CD14-positive monocyte (primary cell): ENCODE measurements around the gene ACBD5. TPM values are rescaled to one million over a fixed set of nuclear protein-coding genes. Genes with fewer than 3 reads are reported as not detected.

ENCODE experiments used
- DNase-seq, 3 donors: peaks; one replicate each; pipeline ENCODE4 v3.0.0-alpha.2; 2011 to 2022
- H2AFZ ChIP-seq: 2 replicates; pipeline ENCODE4 v1.6.0; 2012; ENCODE audit warnings: mild to moderate bottlenecking, low read depth, low read length, inconsistent platforms; ENCODE audit not compliant: insufficient read depth, poor library complexity, severe bottlenecking
- H3K27ac ChIP-seq, 2 donors: 1 replicate in 1 of 2; 2 replicates in 1 of 2; pipeline ENCODE4 v1.5.1; 2012 to 2013; ENCODE audit warnings: low read length in 2 of 2, control low read depth in 1 of 2, inconsistent platforms in 1 of 2, low read depth in 1 of 2, mild to moderate bottlenecking in 1 of 2
- H3K27me3 ChIP-seq, 2 donors: one replicate each; pipeline versions ENCODE4 v1.6.0 to v1.6.1; 2011 to 2013; ENCODE audit warnings: low read length in 2 of 2; ENCODE audit not compliant: control insufficient read depth in 2 of 2, insufficient read depth in 2 of 2
- H3K36me3 ChIP-seq, 2 donors: replicated peaks in 1 of 2; 1 replicate in 1 of 2; 2 replicates in 1 of 2; pipeline versions ENCODE4 v1.5.1 to v1.6.1; 2012 to 2013; ENCODE audit warnings: low read length in 2 of 2, control low read depth in 1 of 2, inconsistent platforms in 1 of 2, mild to moderate bottlenecking in 1 of 2; ENCODE audit not compliant: insufficient read depth in 2 of 2, control insufficient read depth in 1 of 2
- H3K4me1 ChIP-seq, 2 donors: 1 replicate in 1 of 2; 2 replicates in 1 of 2; pipeline versions ENCODE4 v1.5.1 to v1.6.1; 2012 to 2013; ENCODE audit warnings: low read length in 2 of 2, control low read depth in 1 of 2, inconsistent platforms in 1 of 2, mild to moderate bottlenecking in 1 of 2, moderate library complexity in 1 of 2; ENCODE audit not compliant: insufficient read depth in 2 of 2, control insufficient read depth in 1 of 2
- H3K4me2 ChIP-seq: replicated peaks from 2 replicates; pipeline ENCODE3; 2012; ENCODE audit warnings: low read length, moderate library complexity, mild to moderate bottlenecking; ENCODE audit not compliant: poor library complexity, severe bottlenecking; ENCODE audit errors: extremely low read depth
- H3K4me3 ChIP-seq, 3 experiments: fragments of 200-600 bp in 1 of 3; sonication (generic) in 1 of 3; replicated peaks in 1 of 3; 1 replicate in 2 of 3; 2 replicates in 1 of 3; pipeline ENCODE4 v1.5.1; 2011 to 2013; ENCODE audit warnings: low read length in 3 of 3, mild to moderate bottlenecking in 3 of 3, control low read depth in 2 of 3, low read depth in 2 of 3, inconsistent platforms in 1 of 3, moderate library complexity in 1 of 3
- H3K79me2 ChIP-seq: 2 replicates; pipeline ENCODE4 v1.6.0; 2012; ENCODE audit warnings: mild to moderate bottlenecking, control low read depth, inconsistent platforms, low read length, moderate library complexity; ENCODE audit not compliant: insufficient read depth
- H3K9ac ChIP-seq: 2 replicates; pipeline ENCODE4 v1.6.0; 2017; ENCODE audit warnings: low read length, mild to moderate bottlenecking; ENCODE audit not compliant: insufficient read depth, poor library complexity, severe bottlenecking
- H3K9me3 ChIP-seq, 2 donors: replicated peaks in 1 of 2; 1 replicate in 1 of 2; 2 replicates in 1 of 2; pipeline versions ENCODE4 v1.5.1 to v1.6.1; 2012 to 2013; ENCODE audit warnings: low read length in 2 of 2, control low read depth in 1 of 2; ENCODE audit not compliant: control insufficient read depth in 1 of 2, insufficient read depth in 1 of 2
- H4K20me1 ChIP-seq: 2 replicates; pipeline ENCODE4 v1.6.0; 2012; ENCODE audit warnings: mild to moderate bottlenecking, low read length, control low read depth, moderate library complexity; ENCODE audit not compliant: insufficient read depth
- H3K27ac Mint-ChIP-seq, 7 donors: one replicate each; pipeline ENCODE4 v1.8.0; 2020; ENCODE audit warnings: mild to moderate bottlenecking in 7 of 7, mixed read lengths in 7 of 7, moderate library complexity in 6 of 7, inconsistent platforms in 2 of 7
- H3K27me3 Mint-ChIP-seq, 3 donors: one replicate each; pipeline ENCODE4 v1.8.0; 2021 to 2022; ENCODE audit warnings: low read depth in 3 of 3, mild to moderate bottlenecking in 3 of 3, mixed read lengths in 3 of 3, moderate library complexity in 3 of 3, inconsistent platforms in 1 of 3
- H3K36me3 Mint-ChIP-seq, 2 donors: one replicate each; pipeline ENCODE4 v1.8.0; 2020; ENCODE audit warnings: mixed read lengths in 2 of 2, inconsistent platforms in 1 of 2, mild to moderate bottlenecking in 1 of 2
- H3K4me1 Mint-ChIP-seq: one replicate; pipeline ENCODE4 v1.8.0; 2020; ENCODE audit warnings: mild to moderate bottlenecking, mixed read lengths
- H3K4me3 Mint-ChIP-seq, 2 donors: one replicate each; pipeline ENCODE4 v1.8.0; 2020; ENCODE audit warnings: mild to moderate bottlenecking in 2 of 2, mixed read lengths in 2 of 2, moderate library complexity in 1 of 2
- H3K9me3 Mint-ChIP-seq, 7 donors: one replicate each; pipeline ENCODE4 v1.8.0; 2020 to 2022; ENCODE audit warnings: mixed read lengths in 7 of 7, mild to moderate bottlenecking in 6 of 7, moderate library complexity in 6 of 7, inconsistent platforms in 2 of 7
- intact Hi-C, 2 donors: fragments of 100-400 bp; cut with micrococcal nuclease; formaldehyde crosslinking; loops; one replicate each; pipeline versions ENCODE4 v1.15.0 to v1.15.1; 2023
- polyA plus RNA-seq, 3 donors: library from polyadenylated mRNA; depleted of rRNA in 1 of 3; unstranded in 2 of 3; stranded (reverse) in 1 of 3; fragments of 300-500 nt in 2 of 3; fragments of >200 nt in 1 of 3; fragmentation: Illumina TruSeq in 2 of 3; gene quantifications; 1 replicate in 2 of 3; 2 replicates in 1 of 3; pipeline ENCODE4 v1.2.3, GENCODE V29; 2012 to 2021
- small RNA-seq: library from RNA; depleted of rRNA; stranded (forward); fragments of <200 nt; gene quantifications from one replicate; pipeline ENCODE3, GENCODE V24; 2012; ENCODE audit warnings: low read depth; ENCODE audit not compliant: insufficient read length
- TF ChIP-seq, protein P1 (sequence below): fragments of 200-600 bp; IDR thresholded peaks from one replicate; pipeline ENCODE4 v1.8.0; 2022; ENCODE audit warnings: antibody characterized with exemption, mild to moderate bottlenecking

The ACBD5 gene
- polyA plus RNA-seq, 3 donors, result 13.6 to 17.5 (median 15.5) TPM

DNA sequence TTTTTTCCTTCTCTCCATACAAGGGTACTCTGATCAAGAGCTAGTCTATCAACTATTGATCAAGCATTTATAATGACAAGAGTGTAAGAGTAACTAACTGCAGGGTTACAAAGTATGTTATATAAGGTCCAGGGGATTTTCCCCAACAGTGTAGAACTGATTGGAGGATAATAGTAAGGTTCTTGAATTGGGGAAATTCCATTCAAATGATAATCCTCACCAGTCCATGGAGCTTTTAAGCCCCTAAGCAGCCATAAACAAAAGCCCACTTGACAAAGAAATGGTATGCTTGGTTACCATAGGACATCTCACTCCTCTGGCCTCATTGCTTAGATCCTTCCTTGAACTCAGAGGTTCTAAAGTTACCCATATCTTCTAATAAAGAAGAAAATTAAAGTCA lies 94.7 kb downstream of the ACBD5 start:
- Histone ChIP-seq H3K4me3 (no peak overlapping the region), H2AFZ (no peak overlapping the region), H3K36me3 (peaks cover 69 to 85% of the 10 kb centered on the region in 2 donors), H4K20me1 (peaks cover 71% of the 10 kb centered on the region), H3K79me2 (peaks cover 66% of the 10 kb centered on the region), H3K4me2 (no peak overlapping the region), H3K9ac (no peak overlapping the region), H3K4me1 (no peaks in the 10 kb centered on the region), H3K27me3 (no peaks in the 10 kb centered on the region), H3K27ac (no peak overlapping the region), H3K9me3 (no peaks in the 10 kb centered on the region)
- Mint-ChIP-seq H3K4me3 (no peak overlapping the region), H3K27ac (no peak overlapping the region), H3K36me3 (peaks cover 63 to 76% of the 10 kb centered on the region in 2 donors), H3K4me1 (peaks cover 3% of the 10 kb centered on the region), H3K27me3 (no peaks in the 10 kb centered on the region), H3K9me3 (peaks cover 0 to 1% (median 0%) of the 10 kb centered on the region in 7 donors)
- intact Hi-C loops, result no loop called here
- TF ChIP-seq, protein P1, sequence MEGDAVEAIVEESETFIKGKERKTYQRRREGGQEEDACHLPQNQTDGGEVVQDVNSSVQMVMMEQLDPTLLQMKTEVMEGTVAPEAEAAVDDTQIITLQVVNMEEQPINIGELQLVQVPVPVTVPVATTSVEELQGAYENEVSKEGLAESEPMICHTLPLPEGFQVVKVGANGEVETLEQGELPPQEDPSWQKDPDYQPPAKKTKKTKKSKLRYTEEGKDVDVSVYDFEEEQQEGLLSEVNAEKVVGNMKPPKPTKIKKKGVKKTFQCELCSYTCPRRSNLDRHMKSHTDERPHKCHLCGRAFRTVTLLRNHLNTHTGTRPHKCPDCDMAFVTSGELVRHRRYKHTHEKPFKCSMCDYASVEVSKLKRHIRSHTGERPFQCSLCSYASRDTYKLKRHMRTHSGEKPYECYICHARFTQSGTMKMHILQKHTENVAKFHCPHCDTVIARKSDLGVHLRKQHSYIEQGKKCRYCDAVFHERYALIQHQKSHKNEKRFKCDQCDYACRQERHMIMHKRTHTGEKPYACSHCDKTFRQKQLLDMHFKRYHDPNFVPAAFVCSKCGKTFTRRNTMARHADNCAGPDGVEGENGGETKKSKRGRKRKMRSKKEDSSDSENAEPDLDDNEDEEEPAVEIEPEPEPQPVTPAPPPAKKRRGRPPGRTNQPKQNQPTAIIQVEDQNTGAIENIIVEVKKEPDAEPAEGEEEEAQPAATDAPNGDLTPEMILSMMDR, result no peak
- DNase-seq, result no peak

Small RNA genes lying within 50 kb of the gene (small RNA-seq; reads per million reads assigned to genes)
- gene RNU2-24P, result 3.3 reads per million, percentile 29 among the genes with 10 or more reads in this experiment
- not detected for gene RNU7-12P

Other genes with a start within 250 kb of the ACBD5 start
- under 1 TPM; 0.36 to 0.73 (median 0.36) TPM for gene ANKRD26, start 140.3 kb downstream of the ACBD5 start, polyA plus RNA-seq
- 10 to 100 TPM; 22.1 to 72.9 (median 64.6) TPM for gene YME1L1, start 86.4 kb downstream of the ACBD5 start, polyA plus RNA-seq
- 1 to 10 TPM in 2 of 3 donors, under 1 TPM in 1; 0.65 to 4.9 (median 2.4) TPM for gene MASTL, start 85.4 kb downstream of the ACBD5 start, polyA plus RNA-seq